Pancreas (tissue), 10 donors: ENCODE results near the gene CEP20. TPM values are rescaled to one million over a fixed set of nuclear protein-coding genes. Genes with fewer than 3 reads are reported as not detected.

ENCODE experiments used
- ATAC-seq, 4 donors: fragments of 200-7000 bp; cut with Tn5 transposase; one replicate each; pipeline versions ENCODE4 v1.8.0 to v1.9.1; 2020; ENCODE audit warnings: mild to moderate bottlenecking in 4 of 4, moderate library complexity in 4 of 4
- DNase-seq, 6 donors: peaks; one replicate each; pipeline ENCODE4 v3.0.0-alpha.2; 2020
- FAIRE-seq: peaks from 2 replicates; lab custom pipeline; 2012; peaks lifted over from hg19 to GRCh38; lab: Jason Lieb, UNC
- H3K27ac ChIP-seq, 4 donors: fragments of 200-600 bp; sonication (generic); 1 replicate in 3 of 4; 2 replicates in 1 of 4; pipeline versions ENCODE4 v1.5.0 to v1.8.0; 2020
- H3K27me3 ChIP-seq, 4 donors: fragments of 200-600 bp; one replicate each; pipeline ENCODE4 v1.8.0; 2021
- H3K36me3 ChIP-seq, 3 donors: fragments of 200-600 bp; sonication (generic) in 1 of 3; one replicate each; pipeline versions ENCODE4 v1.5.0 to v1.8.0; 2020 to 2021
- H3K4me1 ChIP-seq, 3 donors: fragments of 200-600 bp; one replicate each; pipeline ENCODE4 v1.8.0; 2021
- H3K4me3 ChIP-seq, 4 donors: fragments of 200-600 bp; sonication (generic) in 2 of 4; one replicate each; pipeline versions ENCODE4 v1.5.0 to v1.8.0; 2020 to 2021
- H3K9me3 ChIP-seq, 4 donors: fragments of 200-600 bp; one replicate each; pipeline ENCODE4 v1.8.0; 2021
- CTCF ChIP-seq, 4 donors: fragments of 200-600 bp; sonication (generic) in 3 of 4; IDR thresholded peaks; one replicate each; pipeline versions ENCODE4 v1.5.0 to v1.8.0; 2021; ENCODE audit warnings: antibody characterized with exemption in 4 of 4
- WGBS, 2 donors: extraction: QIAGEN DNeasy Blood & Tissue Kit; methylation state at CpG; one replicate each; pipeline ENCODE4 v1.1.7; 2013; 5-methylcytosine and 5-hydroxymethylcytosine counted together
- intact Hi-C, 3 donors: fragments of 100-400 bp; cut with DNase I; formaldehyde crosslinking; loops; one replicate each; pipeline versions ENCODE4 v1.11.1 to v1.14.2; 2022
- polyA plus RNA-seq, 2 donors: library from polyadenylated mRNA; stranded (reverse); fragments of 200-250 nt; gene quantifications; one replicate each; pipeline ENCODE4 v1.2.3, GENCODE V29; 2013
- total RNA-seq, 6 donors: library from RNA; stranded (reverse); fragmentation: NEBNext Ultra II Directional in 4 of 6; extraction: Animal tissue kit (Norgen Biotek cat#: 25700) in 4 of 6; gene quantifications; one replicate each; pipeline versions ENCODE4 v1.2.1 to v1.2.4, GENCODE V29; 2021 to 2023
- donor health status: healthy with polysubstance abuse.
- donor health status: DM: no; HTN: no; CAD: no; lungs with moderate emphysema.
- donor health status: DM: no; HTN: no; CAD: no.
- donor health status: control.
- donor health status: control.
- donor health status: Bipolar disorder and iron deficiency.
- donor health status: DM: yes; HTN: yes; CAD: no.
- donor health status: DM: no; HTN: no; CAD: no.
- donor health status: DM: no; HTN: no; CAD: no.
- donor health status: DM: yes; HTN: yes; CAD: no.

Gene CEP20
- total and polyA plus RNA-seq, 8 donors: 8.6 to 21.3 (median 17.5) TPM

GRCh38 chr16:15887283-15887682, 1.1 kb downstream of the CEP20 start:
- Histone ChIP-seq H3K4me3 (peak overlapping the region in 3 of 4 donors; percentile 73 to 93 (median 77)), H3K4me1 (peaks cover 0 to 10% (median 5%) of the 10 kb centered on the region in 3 donors), H3K36me3 (peaks cover 0 to 8% (median 7%) of the 10 kb centered on the region in 3 donors), H3K9me3 (no peaks in the 10 kb centered on the region), H3K27ac (no peak overlapping the region), H3K27me3 (no peaks in the 10 kb centered on the region)
- ATAC-seq (no peak), DNase-seq (no peak), FAIRE-seq (no peak)
- no peak for TF ChIP-seq CTCF (IDR thresholded peaks at IDR 0.05)
- WGBS, 2 donors: 75 to 84% methylated on average over 4 of the region's 4 CpGs
- intact Hi-C loops: no loop called here

GRCh38 chr16:15886078-15886477, 2.3 kb downstream of the CEP20 start:
- H3K9me3 ChIP-seq: no peaks in the 10 kb centered on the region
- whole genome bisulfite sequencing, 2 donors: 30 to 35% methylated on average over 1 of the region's 1 CpG
- DNase-seq (no peak), FAIRE-seq (no peak), ATAC-seq (no peak)
- H3K36me3 ChIP-seq: peaks cover 0 to 12% (median 12%) of the 10 kb centered on the region in 3 donors
- no peak overlapping the region for H3K4me3 ChIP-seq
- H3K27me3 ChIP-seq: no peaks in the 10 kb centered on the region
- intact Hi-C loops: no loop called here
- no peak for TF ChIP-seq CTCF (IDR thresholded peaks at IDR 0.05)
- H3K27ac ChIP-seq: no peak overlapping the region
- H3K4me1 ChIP-seq: peaks cover 0 to 10% (median 5%) of the 10 kb centered on the region in 3 donors

GRCh38 chr16:15885560-15886001, 2.8 kb downstream of the CEP20 start:
- Histone ChIP-seq H3K4me3 (no peak overlapping the region), H3K27ac (no peak overlapping the region), H3K4me1 (peaks cover 0 to 10% (median 5%) of the 10 kb centered on the region in 3 donors), H3K36me3 (peaks cover 0 to 12% (median 12%) of the 10 kb centered on the region in 3 donors), H3K27me3 (no peaks in the 10 kb centered on the region), H3K9me3 (no peaks in the 10 kb centered on the region)
- FAIRE-seq (no peak), ATAC-seq (no peak), DNase-seq (no peak)
- TF ChIP-seq CTCF (IDR thresholded peaks at IDR 0.05): no peak
- 87 to 88% methylated on average over 5 of the region's 5 CpGs for WGBS, 2 donors
- intact Hi-C loops: no loop called here

GRCh38 chr16:15882563-15882962, 5.8 kb downstream of the CEP20 start:
- DNase-seq (no peak), ATAC-seq (no peak), FAIRE-seq (no peak)
- TF ChIP-seq CTCF (IDR thresholded peaks at IDR 0.05): no peak
- Histone ChIP-seq H3K4me1 (peaks cover 0 to 5% (median 3%) of the 10 kb centered on the region in 3 donors), H3K27me3 (no peaks in the 10 kb centered on the region), H3K4me3 (no peak overlapping the region), H3K36me3 (peaks cover 0 to 22% (median 12%) of the 10 kb centered on the region in 3 donors), H3K27ac (no peak overlapping the region), H3K9me3 (no peaks in the 10 kb centered on the region)
- intact Hi-C loops: loop anchor here in 1 of 3 donors (5.0 kb wide), 1 partner anchor 250 kb away; no protein-coding TSS in a partner anchor
- 95% methylated on average over 3 of the region's 3 CpGs for WGBS, 2 donors

- Histone ChIP-seq H3K36me3 (peaks cover 0 to 23% (median 12%) of the 10 kb centered on the region in 3 donors), H3K27ac (no peak overlapping the region), H3K9me3 (no peaks in the 10 kb centered on the region), H3K4me3 (no peak overlapping the region), H3K4me1 (no peaks in the 10 kb centered on the region), H3K27me3 (no peaks in the 10 kb centered on the region)
- no peak for DNase-seq
- TF ChIP-seq CTCF (IDR thresholded peaks at IDR 0.05): no peak
- no peak for ATAC-seq
- WGBS, 2 donors: 91 to 96% methylated on average over 13 of the region's 13 CpGs
- intact Hi-C loops: loop anchor here in 1 of 3 donors (5.0 kb wide), 1 partner anchor 250 kb away; no protein-coding TSS in a partner anchor
- no peak for FAIRE-seq
These were observed 6.5 kb downstream of the CEP20 start for GRCh38 chr16:15881794-15882379.
